BLaER1 treated with 17β-estradiol and CSF1 and Interleukin-3, amounts not matched to agents 10 nM and 100 nM (cell line): Measurements from ENCODE around the gene SEC14L5.

Experiments
- H3K27ac ChIP-seq, 11 experiments: shearing (Covaris generic); formaldehyde crosslinking; 2 replicates each; pipeline ENCODE4 v1.8.1; 2022
- H3K27me3 ChIP-seq, 11 experiments: shearing (Covaris generic); formaldehyde crosslinking; 2 replicates each; pipeline ENCODE4 v1.8.1; 2022
- H3K36me3 ChIP-seq, 11 experiments: shearing (Covaris generic); formaldehyde crosslinking; 2 replicates each; pipeline ENCODE4 v1.8.1; 2022
- H3K4me1 ChIP-seq, 10 experiments: shearing (Covaris generic); formaldehyde crosslinking; 2 replicates each; pipeline ENCODE4 v1.8.1; 2022
- H3K4me2 ChIP-seq, 11 experiments: shearing (Covaris generic); formaldehyde crosslinking; 2 replicates each; pipeline ENCODE4 v1.8.1; 2022
- H3K4me3 ChIP-seq, 10 experiments: shearing (Covaris generic); formaldehyde crosslinking; 2 replicates each; pipeline ENCODE4 v1.8.1; 2022
- H3K9ac ChIP-seq, 11 experiments: shearing (Covaris generic); formaldehyde crosslinking; 2 replicates each; pipeline ENCODE4 v1.8.1; 2022
- H3K9me3 ChIP-seq, 11 experiments: shearing (Covaris generic); formaldehyde crosslinking; replicated peaks in 1 of 11; 2 replicates each; pipeline ENCODE4 v1.8.1; 2022
- H4K20me1 ChIP-seq, 11 experiments: shearing (Covaris generic); formaldehyde crosslinking; 2 replicates each; pipeline ENCODE4 v1.8.1; 2022
- Cebpa-rat ChIP-seq, 11 experiments: shearing (Covaris generic); IDR thresholded peaks; 2 replicates each; pipeline ENCODE4 v1.8.1; 2022

Gene SEC14L5

DNA sequence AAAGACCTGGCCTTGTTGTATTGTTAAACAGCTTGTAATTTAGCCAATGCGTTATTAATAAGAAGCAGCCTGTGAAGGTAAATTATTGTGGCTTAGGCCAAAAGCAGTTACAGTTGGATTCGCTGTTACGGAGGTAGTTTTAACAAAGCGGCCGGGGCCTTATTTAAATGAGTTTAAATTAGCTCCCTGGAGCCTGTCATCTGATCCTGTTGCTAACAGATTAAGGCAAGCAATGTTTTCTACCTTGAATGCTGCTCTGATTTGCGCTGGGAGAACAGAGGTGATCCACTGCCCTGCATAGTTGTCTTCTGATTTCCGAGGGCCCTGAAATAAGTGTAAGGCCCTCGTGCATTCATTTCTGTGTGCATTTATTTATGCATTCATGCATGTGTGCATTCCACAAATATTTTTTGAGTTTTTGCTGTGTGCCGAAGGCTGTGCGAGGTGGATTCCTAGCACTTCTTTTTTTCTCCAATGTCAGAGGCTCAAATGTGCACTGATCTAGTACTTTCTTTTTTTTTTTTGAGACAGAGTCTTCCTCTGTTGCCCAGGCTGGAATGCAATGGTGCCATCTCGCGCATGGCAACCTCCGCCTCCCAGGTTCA, 10.9 kb downstream of the SEC14L5 start:
- H3K4me2 ChIP-seq, result no peak overlapping the region
- H4K20me1 ChIP-seq, result no peaks in the 10 kb centered on the region
- peaks cover 0 to 25% (median 0%) of the 10 kb centered on the region in 11 experiments; a peak in 9 of 22 replicates for H3K9me3 ChIP-seq
- no peak overlapping the region for H3K9ac ChIP-seq
- no peak overlapping the region for H3K4me3 ChIP-seq
- H3K27ac ChIP-seq, result no peak overlapping the region
- H3K36me3 ChIP-seq, result no peaks in the 10 kb centered on the region
- H3K4me1 ChIP-seq, result peaks cover 0 to 19% (median 10%) of the 10 kb centered on the region in 10 experiments; a peak in 13 of 20 replicates
- no peak for TF ChIP-seq Cebpa-rat (IDR thresholded peaks at IDR 0.05)
- H3K27me3 ChIP-seq, result no peaks in the 10 kb centered on the region

GRCh38 chr16:4970010-4970409, 11.9 kb downstream of the SEC14L5 start:
- Histone ChIP-seq H3K4me1 (peaks cover 0 to 22% (median 11%) of the 10 kb centered on the region in 10 experiments; a peak in 13 of 20 replicates), H3K4me3 (no peak overlapping the region), H3K27ac (no peak overlapping the region), H3K36me3 (no peaks in the 10 kb centered on the region), H3K4me2 (no peak overlapping the region), H4K20me1 (no peaks in the 10 kb centered on the region), H3K27me3 (no peaks in the 10 kb centered on the region), H3K9me3 (peaks cover 0 to 25% (median 0%) of the 10 kb centered on the region in 11 experiments; a peak in 9 of 22 replicates), H3K9ac (no peak overlapping the region)
- TF ChIP-seq Cebpa-rat (IDR thresholded peaks at IDR 0.05), result no peak

DNA sequence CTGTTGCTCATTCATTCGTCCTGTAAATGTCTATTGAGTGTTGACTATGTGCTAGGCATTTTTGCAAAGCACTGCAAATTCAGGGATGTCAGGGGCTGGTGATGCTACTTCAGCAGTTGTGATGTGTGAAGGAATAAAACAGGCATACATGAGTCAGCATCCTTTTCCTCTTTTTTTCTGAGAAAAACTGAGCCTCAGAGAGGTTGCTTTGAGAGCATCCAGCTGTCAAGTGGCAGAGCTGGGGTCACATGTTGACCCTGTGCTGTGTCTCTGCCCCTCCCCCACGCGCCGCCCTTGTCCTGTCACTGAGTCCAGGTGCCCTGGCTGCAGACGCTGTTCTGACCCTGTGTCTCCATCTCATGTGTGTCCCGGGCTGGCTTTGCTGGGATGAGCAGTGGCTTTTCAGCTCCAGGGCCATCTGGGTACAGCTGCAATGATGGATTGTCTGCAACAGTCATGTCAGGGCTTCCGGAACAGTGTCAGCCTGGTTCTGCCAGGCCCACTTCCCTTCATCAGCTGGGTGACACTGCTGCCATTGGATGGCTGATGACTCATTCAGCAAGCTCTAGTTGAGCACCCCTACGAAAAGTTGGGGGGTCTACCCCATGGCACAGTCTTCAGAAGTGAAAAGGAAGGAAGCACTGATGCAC, 14.9 kb downstream of the SEC14L5 start:
- no peak overlapping the region for H3K4me3 ChIP-seq
- no peak overlapping the region for H3K9ac ChIP-seq
- peak overlapping the region in 7 of 11 experiments; percentile 26 to 57 (median 36); a peak in 12 of 22 replicates for H3K4me2 ChIP-seq
- H4K20me1 ChIP-seq, result no peaks in the 10 kb centered on the region
- H3K27ac ChIP-seq, result peak overlapping the region in 3 of 11 experiments; percentile 7 to 38 (median 31); a peak in 4 of 22 replicates
- H3K9me3 ChIP-seq, result peaks cover 0 to 25% (median 0%) of the 10 kb centered on the region in 11 experiments; a peak in 9 of 22 replicates
- H3K36me3 ChIP-seq, result no peaks in the 10 kb centered on the region
- no peaks in the 10 kb centered on the region for H3K27me3 ChIP-seq
- no peak for TF ChIP-seq Cebpa-rat (IDR thresholded peaks at IDR 0.05)
- peaks cover 0 to 38% (median 23%) of the 10 kb centered on the region in 10 experiments; a peak in 17 of 20 replicates for H3K4me1 ChIP-seq

DNA sequence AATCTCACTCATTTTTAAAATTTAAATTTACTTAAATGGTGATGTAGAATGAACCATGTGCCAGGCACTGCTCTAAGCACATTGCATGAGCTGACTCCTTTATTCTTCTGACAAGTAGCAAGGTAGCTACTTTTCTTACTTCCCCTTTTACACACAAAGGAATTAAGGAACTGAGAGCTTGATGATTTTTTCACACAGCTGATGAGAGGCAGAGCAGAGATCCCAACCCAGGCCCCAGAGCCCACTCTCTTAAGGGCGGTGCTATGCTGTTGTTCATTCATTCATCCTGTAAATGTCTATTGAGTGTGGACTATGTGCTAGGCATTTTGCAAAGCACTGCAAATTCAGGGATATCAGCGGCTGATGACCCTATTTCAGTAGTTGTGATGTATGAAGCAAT, 17.9 kb downstream of the SEC14L5 start:
- Histone ChIP-seq H3K9ac (no peak overlapping the region), H3K27me3 (no peaks in the 10 kb centered on the region), H3K9me3 (peaks cover 0 to 25% (median 0%) of the 10 kb centered on the region in 11 experiments; a peak in 9 of 22 replicates), H3K4me1 (peaks cover 0 to 38% (median 23%) of the 10 kb centered on the region in 10 experiments; a peak in 17 of 20 replicates), H3K4me2 (peak overlapping the region in 9 of 11 experiments; percentile 6 to 61 (median 39); a peak in 12 of 22 replicates), H3K27ac (peak overlapping the region in 2 of 11 experiments; percentile 14 to 26; a peak in 2 of 22 replicates), H3K36me3 (no peaks in the 10 kb centered on the region), H3K4me3 (no peak overlapping the region), H4K20me1 (no peaks in the 10 kb centered on the region)
- no peak for TF ChIP-seq Cebpa-rat (IDR thresholded peaks at IDR 0.05)

DNA sequence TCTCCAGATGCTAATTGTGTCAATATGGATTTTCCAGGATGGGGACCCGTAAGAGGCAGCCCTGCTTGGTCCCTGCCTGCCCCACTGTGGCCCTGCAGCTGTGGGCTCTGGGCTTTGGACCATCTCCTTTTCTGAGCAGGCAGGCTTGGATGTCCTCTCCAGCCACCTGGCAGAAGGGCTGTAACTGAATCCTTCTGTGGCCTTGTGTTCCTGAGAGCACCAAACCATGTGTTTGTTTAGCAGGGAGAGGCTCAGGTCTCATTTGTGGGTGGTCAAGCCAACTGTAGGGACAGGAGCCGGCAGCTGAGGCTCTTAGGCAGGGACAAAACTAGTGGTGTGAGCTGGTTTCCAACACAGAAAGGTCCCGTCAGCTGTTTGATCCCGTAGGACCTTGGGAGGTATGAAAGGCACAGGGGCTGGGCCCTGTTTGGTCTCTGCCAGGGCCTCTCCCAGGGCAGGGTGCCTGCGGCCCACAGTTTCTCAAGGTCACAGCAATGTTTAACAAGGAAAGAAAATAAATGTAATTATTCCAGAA, 18.5 kb downstream of the SEC14L5 start:
- H4K20me1 ChIP-seq, result no peaks in the 10 kb centered on the region
- H3K36me3 ChIP-seq, result no peaks in the 10 kb centered on the region
- H3K9ac ChIP-seq, result no peak overlapping the region
- TF ChIP-seq Cebpa-rat (IDR thresholded peaks at IDR 0.05), result no peak
- no peaks in the 10 kb centered on the region for H3K27me3 ChIP-seq
- H3K27ac ChIP-seq, result peak overlapping the region in 1 of 11 experiments; percentile 26; a peak in 2 of 22 replicates
- peaks cover 0 to 38% (median 23%) of the 10 kb centered on the region in 10 experiments; a peak in 17 of 20 replicates for H3K4me1 ChIP-seq
- H3K4me2 ChIP-seq, result peak overlapping the region in 5 of 11 experiments; percentile 1 to 54 (median 23); a peak in 7 of 22 replicates
- peaks cover 0 to 25% (median 0%) of the 10 kb centered on the region in 11 experiments; a peak in 9 of 22 replicates for H3K9me3 ChIP-seq
- H3K4me3 ChIP-seq, result no peak overlapping the region

- Histone ChIP-seq H3K27ac (no peak overlapping the region), H3K27me3 (no peaks in the 10 kb centered on the region), H3K4me3 (no peak overlapping the region), H3K4me2 (no peak overlapping the region), H3K36me3 (no peaks in the 10 kb centered on the region), H3K4me1 (peaks cover 0 to 19% (median 12%) of the 10 kb centered on the region in 10 experiments; a peak in 17 of 20 replicates), H4K20me1 (no peaks in the 10 kb centered on the region), H3K9me3 (peaks cover 0 to 8% (median 0%) of the 10 kb centered on the region in 11 experiments; a peak in 3 of 22 replicates), H3K9ac (no peak overlapping the region)
- no peak for TF ChIP-seq Cebpa-rat (IDR thresholded peaks at IDR 0.05)
Observed at GRCh38 chr16:4979164-4979563, 21.0 kb downstream of the SEC14L5 start.

DNA sequence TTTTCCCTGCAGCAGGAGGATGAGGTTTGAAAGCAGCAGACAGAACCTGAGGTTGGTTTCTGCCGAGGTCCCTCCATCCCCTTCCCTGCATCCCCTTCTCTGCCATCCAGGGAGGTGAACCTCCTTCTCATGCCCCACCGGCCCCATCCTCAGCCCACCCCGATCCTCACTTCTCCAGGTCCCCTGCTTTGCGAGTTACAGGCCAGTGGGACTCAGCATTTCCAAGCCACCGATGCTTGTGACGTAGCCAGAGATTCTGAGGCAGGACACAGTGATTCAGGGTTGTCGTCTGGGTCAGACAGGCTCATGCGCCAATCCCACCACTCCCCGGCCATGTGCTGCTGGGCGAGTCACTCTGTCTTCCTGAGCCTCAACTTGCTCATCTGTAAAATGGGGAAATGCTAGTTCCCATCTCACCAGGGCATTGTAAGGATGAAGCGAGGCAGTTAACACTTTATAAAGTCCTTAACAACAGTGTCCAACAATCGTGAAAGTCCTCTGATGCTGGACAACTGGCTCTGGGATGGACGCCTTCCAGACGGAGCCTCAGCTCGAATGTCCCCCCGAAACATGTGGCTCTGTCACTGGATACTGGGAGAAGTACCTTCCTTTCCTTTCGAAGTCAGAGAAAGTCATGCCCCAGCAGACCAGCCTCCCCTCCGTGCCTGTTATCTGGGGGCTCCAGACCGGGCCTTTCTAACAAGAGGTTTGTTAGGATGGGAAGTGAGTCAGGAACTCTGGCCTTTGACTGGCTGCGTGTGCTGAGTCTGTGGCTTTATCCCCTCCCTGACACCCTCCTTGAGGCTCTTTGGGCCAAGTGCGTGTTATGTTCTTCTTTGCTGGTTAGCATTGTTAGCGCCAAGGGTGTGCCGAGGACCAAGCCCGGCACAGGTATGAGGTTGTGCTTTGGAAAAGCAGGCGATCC, 21.9 kb downstream of the SEC14L5 start:
- Histone ChIP-seq H3K9ac (no peak overlapping the region), H3K4me3 (no peak overlapping the region), H3K27ac (no peak overlapping the region), H3K9me3 (peaks cover 0 to 8% (median 0%) of the 10 kb centered on the region in 11 experiments; a peak in 3 of 22 replicates), H3K4me2 (no peak overlapping the region), H3K4me1 (peaks cover 0 to 17% (median 12%) of the 10 kb centered on the region in 10 experiments; a peak in 17 of 20 replicates), H3K36me3 (no peaks in the 10 kb centered on the region), H4K20me1 (no peaks in the 10 kb centered on the region), H3K27me3 (no peaks in the 10 kb centered on the region)
- TF ChIP-seq Cebpa-rat (IDR thresholded peaks at IDR 0.05), result no peak

DNA sequence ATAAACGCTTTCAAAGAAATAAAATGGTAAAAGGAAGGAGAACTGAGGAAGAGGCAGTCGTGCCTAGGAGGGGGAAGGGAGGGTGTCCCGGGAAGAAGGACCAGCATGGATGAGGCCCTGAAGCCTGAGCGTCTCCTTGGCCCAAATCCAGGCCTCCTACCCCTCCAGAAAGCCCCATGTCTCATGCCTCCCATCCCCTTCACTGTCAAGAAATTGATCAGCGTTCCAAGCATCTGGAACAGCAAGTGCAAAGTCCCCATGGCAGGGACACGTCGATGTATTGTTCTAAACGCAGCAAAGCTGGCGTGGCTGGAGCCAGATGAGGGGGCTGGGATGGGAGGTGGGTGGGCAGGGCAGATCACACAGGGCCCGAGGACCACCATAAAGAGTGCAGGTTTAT, 22.6 kb downstream of the SEC14L5 start:
- H4K20me1 ChIP-seq, result no peaks in the 10 kb centered on the region

More for the DNA sequence above, 22.6 kb downstream of the SEC14L5 start:
- peaks cover 0 to 8% (median 0%) of the 10 kb centered on the region in 11 experiments; a peak in 3 of 22 replicates for H3K9me3 ChIP-seq
- no peak overlapping the region for H3K27ac ChIP-seq
- H3K4me3 ChIP-seq, result no peak overlapping the region
- no peak overlapping the region for H3K4me2 ChIP-seq
- H3K9ac ChIP-seq, result no peak overlapping the region
- H3K4me1 ChIP-seq, result peaks cover 0 to 13% (median 9%) of the 10 kb centered on the region in 10 experiments; a peak in 17 of 20 replicates
- TF ChIP-seq Cebpa-rat (IDR thresholded peaks at IDR 0.05), result no peak
- no peaks in the 10 kb centered on the region for H3K27me3 ChIP-seq
- H3K36me3 ChIP-seq, result no peaks in the 10 kb centered on the region
